ENCODE measurements around the gene BOLA2.
"Not testable (repeated sequence)": the region's sequence is repeated elsewhere in the genome, so short reads cannot be mapped to it uniquely, and the experiment has no call there.

DNA sequence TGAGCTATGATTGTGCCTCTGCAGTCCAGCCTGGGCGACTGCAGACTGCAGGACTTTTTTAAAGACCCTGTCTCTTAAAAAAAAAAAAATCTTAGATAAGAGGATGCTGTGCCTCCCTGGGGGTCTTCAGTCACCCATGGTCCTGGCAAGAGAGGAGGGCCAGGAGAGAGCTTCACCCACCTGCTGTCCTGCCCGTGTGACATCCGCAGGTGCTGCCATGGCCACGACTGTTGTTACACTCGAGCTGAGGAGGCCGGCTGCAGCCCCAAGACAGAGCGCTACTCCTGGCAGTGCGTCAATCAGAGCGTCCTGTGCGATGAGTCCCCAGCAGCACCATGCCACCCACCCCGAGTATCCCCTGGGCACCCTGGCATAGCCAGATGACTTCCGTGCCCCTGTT is 28.1 kb upstream of the BOLA2 start:
- not testable (repeated sequence) for TF ChIP-seq ZNF10 (tag by site-specific recombination; IDR thresholded peaks at IDR 0.05); CTCF (tag by site-specific recombination; IDR thresholded peaks at IDR 0.05); ZXDB (tag by site-specific recombination; IDR thresholded peaks at IDR 0.05); MZF1 (tag by site-specific recombination; IDR thresholded peaks at IDR 0.05; ENCODE audit: borderline replicate concordance); ZNF660 (tag by site-specific recombination; IDR thresholded peaks at IDR 0.05); ZNF394 (tag by site-specific recombination; IDR thresholded peaks at IDR 0.05; ENCODE audit: borderline replicate concordance); ZBTB7A (tag by site-specific recombination; IDR thresholded peaks at IDR 0.05; ENCODE audit: low read depth)
- TF ChIP-seq, protein P1, sequence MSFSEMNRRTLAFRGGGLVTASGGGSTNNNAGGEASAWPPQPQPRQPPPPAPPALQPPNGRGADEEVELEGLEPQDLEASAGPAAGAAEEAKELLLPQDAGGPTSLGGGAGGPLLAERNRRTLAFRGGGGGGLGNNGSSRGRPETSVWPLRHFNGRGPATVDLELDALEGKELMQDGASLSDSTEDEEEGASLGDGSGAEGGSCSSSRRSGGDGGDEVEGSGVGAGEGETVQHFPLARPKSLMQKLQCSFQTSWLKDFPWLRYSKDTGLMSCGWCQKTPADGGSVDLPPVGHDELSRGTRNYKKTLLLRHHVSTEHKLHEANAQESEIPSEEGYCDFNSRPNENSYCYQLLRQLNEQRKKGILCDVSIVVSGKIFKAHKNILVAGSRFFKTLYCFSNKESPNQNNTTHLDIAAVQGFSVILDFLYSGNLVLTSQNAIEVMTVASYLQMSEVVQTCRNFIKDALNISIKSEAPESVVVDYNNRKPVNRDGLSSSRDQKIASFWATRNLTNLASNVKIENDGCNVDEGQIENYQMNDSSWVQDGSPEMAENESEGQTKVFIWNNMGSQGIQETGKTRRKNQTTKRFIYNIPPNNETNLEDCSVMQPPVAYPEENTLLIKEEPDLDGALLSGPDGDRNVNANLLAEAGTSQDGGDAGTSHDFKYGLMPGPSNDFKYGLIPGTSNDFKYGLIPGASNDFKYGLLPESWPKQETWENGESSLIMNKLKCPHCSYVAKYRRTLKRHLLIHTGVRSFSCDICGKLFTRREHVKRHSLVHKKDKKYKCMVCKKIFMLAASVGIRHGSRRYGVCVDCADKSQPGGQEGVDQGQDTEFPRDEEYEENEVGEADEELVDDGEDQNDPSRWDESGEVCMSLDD (tag by site-specific recombination; IDR thresholded peaks at IDR 0.05), result not testable (repeated sequence)
- TF ChIP-seq, protein P2, sequence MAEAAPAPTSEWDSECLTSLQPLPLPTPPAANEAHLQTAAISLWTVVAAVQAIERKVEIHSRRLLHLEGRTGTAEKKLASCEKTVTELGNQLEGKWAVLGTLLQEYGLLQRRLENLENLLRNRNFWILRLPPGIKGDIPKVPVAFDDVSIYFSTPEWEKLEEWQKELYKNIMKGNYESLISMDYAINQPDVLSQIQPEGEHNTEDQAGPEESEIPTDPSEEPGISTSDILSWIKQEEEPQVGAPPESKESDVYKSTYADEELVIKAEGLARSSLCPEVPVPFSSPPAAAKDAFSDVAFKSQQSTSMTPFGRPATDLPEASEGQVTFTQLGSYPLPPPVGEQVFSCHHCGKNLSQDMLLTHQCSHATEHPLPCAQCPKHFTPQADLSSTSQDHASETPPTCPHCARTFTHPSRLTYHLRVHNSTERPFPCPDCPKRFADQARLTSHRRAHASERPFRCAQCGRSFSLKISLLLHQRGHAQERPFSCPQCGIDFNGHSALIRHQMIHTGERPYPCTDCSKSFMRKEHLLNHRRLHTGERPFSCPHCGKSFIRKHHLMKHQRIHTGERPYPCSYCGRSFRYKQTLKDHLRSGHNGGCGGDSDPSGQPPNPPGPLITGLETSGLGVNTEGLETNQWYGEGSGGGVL (tag by site-specific recombination; IDR thresholded peaks at IDR 0.05), result not testable (repeated sequence)
